ENCODE measurements around the gene NLRC5.

DNA sequence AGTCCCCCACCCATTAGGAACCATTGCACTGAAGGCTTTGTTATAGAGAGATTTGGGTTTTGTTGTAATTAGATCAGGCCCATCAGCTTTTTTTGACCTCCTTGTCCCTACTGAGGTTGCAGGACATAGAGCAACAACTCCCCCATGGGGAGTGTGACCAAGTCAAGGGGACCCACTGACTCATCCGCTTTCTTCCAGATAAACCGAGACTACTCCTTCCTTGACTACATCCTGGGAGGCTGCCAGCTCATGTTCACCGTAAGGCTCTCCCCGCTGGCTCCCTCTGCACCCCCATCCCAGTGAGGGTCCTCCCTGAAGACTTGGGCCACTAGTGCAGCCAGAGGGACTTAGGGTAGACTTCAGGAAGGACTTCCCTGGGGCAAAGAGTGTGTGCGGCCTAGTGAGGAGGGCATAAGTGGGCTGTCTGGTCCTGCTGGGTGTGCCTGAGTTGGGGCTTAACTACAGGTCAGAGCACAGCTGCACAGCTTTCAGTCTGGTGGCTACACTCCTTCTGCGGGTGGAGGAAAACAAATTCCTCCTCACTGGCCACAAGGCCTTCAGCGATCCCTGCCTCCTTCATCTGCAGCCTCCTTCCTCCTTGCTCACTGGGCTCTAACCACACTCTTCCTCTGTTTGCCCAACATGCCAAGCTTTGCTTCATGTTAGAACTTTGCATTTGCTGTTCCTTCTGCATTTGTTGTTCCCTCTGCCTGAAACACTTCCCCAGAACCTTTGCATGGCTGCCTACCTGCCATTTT, 134.0 kb downstream of the NLRC5 start:
- TF ChIP-seq GATA2 (IDR thresholded peaks at IDR 0.05; ENCODE audit: low read depth, low read length) (no peak), GATA3 (IDR thresholded peaks at IDR 0.05; ENCODE audit: low read depth, low read length) (no peak)

Measured in SH-SY5Y (cell line).